ENCODE results near the gene CELSR1. TPM values are rescaled to one million over a fixed set of nuclear protein-coding genes. Genes with fewer than 3 reads are reported as not detected.

CELSR1 gene
- total and polyA plus RNA-seq, 2 of the 13 experiments (the other 11 are each of a cell fraction or from before 2014, with no cell fraction given), result 0.78 to 1.8 TPM

DNA sequence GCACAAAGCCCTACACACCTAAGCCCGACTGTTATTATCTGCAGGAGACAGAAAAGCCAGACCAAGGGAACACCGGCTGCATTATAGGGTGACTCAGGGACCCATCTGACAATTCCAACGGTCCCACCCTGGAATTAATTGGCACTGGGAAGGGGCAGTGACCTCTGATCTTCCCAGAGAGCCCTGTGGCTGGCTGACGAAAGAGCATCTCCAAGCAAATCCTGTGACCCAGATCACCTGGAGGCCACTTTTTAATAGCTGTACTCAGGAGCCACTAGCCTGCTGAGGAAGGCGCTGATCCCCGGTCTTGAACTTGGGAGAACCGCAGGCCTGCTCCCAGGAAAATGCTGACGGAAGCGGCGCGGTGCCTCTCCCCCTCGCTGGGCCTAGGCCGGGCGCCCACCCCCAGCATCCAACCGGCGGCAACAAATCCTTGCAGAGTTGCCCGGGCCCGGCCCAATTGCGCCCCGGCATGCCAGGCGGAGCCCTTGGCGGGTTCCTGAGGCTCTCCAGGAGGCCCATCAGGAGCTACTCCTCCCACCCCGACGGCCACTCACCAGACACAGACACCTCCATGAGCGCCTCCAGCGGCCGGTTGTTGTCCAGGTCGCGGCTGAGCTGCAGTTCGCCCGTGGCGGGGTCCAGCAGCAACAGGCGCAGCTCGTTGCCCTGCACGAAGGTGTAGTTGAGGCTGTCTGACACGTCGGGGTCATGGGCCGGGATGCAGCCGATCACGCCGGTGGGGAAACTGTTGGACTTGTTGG, 4.2 kb downstream of the CELSR1 start:
- H3K79me2 ChIP-seq (ENCODE audit: insufficient read depth, low read length), result no peaks in the 10 kb centered on the region
- no peaks in the 10 kb centered on the region for H3K36me3 ChIP-seq (replicated peaks in 1 of 2; ENCODE audit: control insufficient read depth in 1 of 2, insufficient read depth in 2 of 2, low read length in 2 of 2)
- peaks cover 7% of the 10 kb centered on the region for H3K4me1 ChIP-seq (ENCODE audit: insufficient read depth, low read length)
- H3K27me3 ChIP-seq (ENCODE audit: control insufficient read depth in 1 of 2, insufficient read depth in 2 of 2, low read length in 2 of 2), result peaks cover 3 to 18% of the 10 kb centered on the region in 2 experiments
- H3K27ac ChIP-seq (ENCODE audit: extremely low read length, insufficient read depth, low read length), result no peak overlapping the region
- H3K9me3 ChIP-seq (ENCODE audit: low read length), result no peaks in the 10 kb centered on the region
- CTCF ChIA-PET (ENCODE audit: low intra/inter-chr PET ratio, low total read pairs), result no interaction called here
- intact Hi-C loops (cut with micrococcal nuclease; ENCODE audit: unreplicated experiment), result no loop called here
- no peaks in the 10 kb centered on the region for H4K20me1 ChIP-seq (ENCODE audit: insufficient read depth, low read length)
- H2AFZ ChIP-seq (ENCODE audit: low read length), result no peak overlapping the region
- FAIRE-seq (no peak), ATAC-seq (peak; percentile 25; the same call in 1 of the 3 replicates), DNase-seq (ENCODE audit: low spot score) (no peak)
- H3K4me3 ChIP-seq (replicated peaks in 1 of 3; ENCODE audit: insufficient read depth in 1 of 3, low read depth in 2 of 3, low read length in 3 of 3), result no peak overlapping the region
- no peak overlapping the region for H3K9ac ChIP-seq (ENCODE audit: insufficient read depth, low read depth, low read length)
- BruUV-seq (replicated peaks), result no TSS peak
- TF ChIP-seq BRD4 (CRISPR knock-in tag; IDR thresholded peaks at IDR 0.05), result no peak
- TF ChIP-seq, protein P1, sequence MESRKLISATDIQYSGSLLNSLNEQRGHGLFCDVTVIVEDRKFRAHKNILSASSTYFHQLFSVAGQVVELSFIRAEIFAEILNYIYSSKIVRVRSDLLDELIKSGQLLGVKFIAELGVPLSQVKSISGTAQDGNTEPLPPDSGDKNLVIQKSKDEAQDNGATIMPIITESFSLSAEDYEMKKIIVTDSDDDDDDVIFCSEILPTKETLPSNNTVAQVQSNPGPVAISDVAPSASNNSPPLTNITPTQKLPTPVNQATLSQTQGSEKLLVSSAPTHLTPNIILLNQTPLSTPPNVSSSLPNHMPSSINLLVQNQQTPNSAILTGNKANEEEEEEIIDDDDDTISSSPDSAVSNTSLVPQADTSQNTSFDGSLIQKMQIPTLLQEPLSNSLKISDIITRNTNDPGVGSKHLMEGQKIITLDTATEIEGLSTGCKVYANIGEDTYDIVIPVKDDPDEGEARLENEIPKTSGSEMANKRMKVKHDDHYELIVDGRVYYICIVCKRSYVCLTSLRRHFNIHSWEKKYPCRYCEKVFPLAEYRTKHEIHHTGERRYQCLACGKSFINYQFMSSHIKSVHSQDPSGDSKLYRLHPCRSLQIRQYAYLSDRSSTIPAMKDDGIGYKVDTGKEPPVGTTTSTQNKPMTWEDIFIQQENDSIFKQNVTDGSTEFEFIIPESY (CRISPR knock-in tag; IDR thresholded peaks at IDR 0.05), result peak; percentile 94
- no peak overlapping the region for H3K4me2 ChIP-seq (ENCODE audit: low read depth, low read length)
- POLR2A ChIA-PET, result no interaction called here
- in situ Hi-C loops (cut with HindIII; ENCODE audit: extremely low pct_ligation_motif_present, low pct_unique_long_range_greater_than_20kb), result loop anchor here (25.0 kb wide), 1 partner anchor 396 kb away; no protein-coding TSS in a partner anchor
- 34% methylated on average over 17 of the region's 41 CpGs for whole genome bisulfite sequencing (ENCODE audit: low lambda C conversion rate)

DNA sequence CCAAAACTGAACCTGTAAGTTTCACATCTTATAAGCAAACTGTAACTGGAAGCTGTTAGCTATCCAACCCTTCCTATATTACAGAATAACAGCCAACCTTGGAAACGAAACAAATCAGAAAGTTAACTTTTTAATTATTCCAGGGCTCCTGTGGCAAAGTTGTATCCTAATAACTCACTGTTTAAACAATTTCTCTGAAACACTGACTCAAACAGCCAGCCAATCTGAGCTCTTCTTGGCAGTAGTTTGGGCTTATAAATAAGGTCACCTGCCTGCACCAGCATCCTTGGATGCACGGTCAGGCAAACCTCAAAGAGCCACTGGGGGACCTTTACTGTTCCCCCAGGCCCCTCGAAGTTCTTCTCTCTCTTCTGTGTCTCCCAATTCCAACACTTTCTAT, 5.0 kb downstream of the CELSR1 start:
- H3K4me3 ChIP-seq (replicated peaks in 1 of 3; ENCODE audit: insufficient read depth in 1 of 3, low read depth in 2 of 3, low read length in 3 of 3), result no peak overlapping the region
- no peaks in the 10 kb centered on the region for H3K79me2 ChIP-seq (ENCODE audit: insufficient read depth, low read length)
- in situ Hi-C loops (cut with HindIII; ENCODE audit: extremely low pct_ligation_motif_present, low pct_unique_long_range_greater_than_20kb), result loop anchor here (25.0 kb wide), 1 partner anchor 395 kb away; no protein-coding TSS in a partner anchor
- H3K27ac ChIP-seq (ENCODE audit: extremely low read length, insufficient read depth, low read length), result no peak overlapping the region
- no peaks in the 10 kb centered on the region for H3K36me3 ChIP-seq (replicated peaks in 1 of 2; ENCODE audit: control insufficient read depth in 1 of 2, insufficient read depth in 2 of 2, low read length in 2 of 2)
- ChIA-PET POLR2A (no interaction called here), CTCF (ENCODE audit: low intra/inter-chr PET ratio, low total read pairs) (no interaction called here)
- 2% methylated on average over 3 of the region's 3 CpGs for WGBS (ENCODE audit: low lambda C conversion rate)
- H3K9me3 ChIP-seq (ENCODE audit: low read length), result no peaks in the 10 kb centered on the region
- ATAC-seq (no peak), FAIRE-seq (no peak), DNase-seq (ENCODE audit: low spot score) (no peak)
- peaks cover 12% of the 10 kb centered on the region for H3K4me1 ChIP-seq (ENCODE audit: insufficient read depth, low read length)
- no peak overlapping the region for H3K4me2 ChIP-seq (ENCODE audit: low read depth, low read length)
- intact Hi-C loops (cut with micrococcal nuclease; ENCODE audit: unreplicated experiment), result no loop called here
- peaks cover 1 to 12% of the 10 kb centered on the region in 2 experiments; a peak in 4 of 5 replicates for H3K27me3 ChIP-seq (ENCODE audit: control insufficient read depth in 1 of 2, insufficient read depth in 2 of 2, low read length in 2 of 2)
- H4K20me1 ChIP-seq (ENCODE audit: insufficient read depth, low read length), result no peaks in the 10 kb centered on the region
- no TSS peak for BruUV-seq (replicated peaks)
- no peak overlapping the region for H2AFZ ChIP-seq (ENCODE audit: low read length)
- no peak overlapping the region for H3K9ac ChIP-seq (ENCODE audit: insufficient read depth, low read depth, low read length)
- TF ChIP-seq SSRP1 (CRISPR knock-in tag; IDR thresholded peaks at IDR 0.05) (no peak), KLF16 (CRISPR knock-in tag; IDR thresholded peaks at IDR 0.05) (no peak), ZNF296 (CRISPR knock-in tag; conservative IDR thresholded peaks at IDR 0.05) (no peak), MED8 (CRISPR knock-in tag; IDR thresholded peaks at IDR 0.05; ENCODE audit: insufficient replicate concordance) (no peak), ZNF20 (CRISPR knock-in tag; IDR thresholded peaks at IDR 0.05) (no peak), ZNF44 (CRISPR knock-in tag; IDR thresholded peaks at IDR 0.05) (no peak), ZNF557 (CRISPR knock-in tag; IDR thresholded peaks at IDR 0.05) (no peak), GPN1 (CRISPR knock-in tag; IDR thresholded peaks at IDR 0.05; ENCODE audit: borderline replicate concordance) (no peak), ZNF484 (CRISPR knock-in tag; IDR thresholded peaks at IDR 0.05; ENCODE audit: borderline replicate concordance, low read depth) (no peak)
- TF ChIP-seq, protein P2, sequence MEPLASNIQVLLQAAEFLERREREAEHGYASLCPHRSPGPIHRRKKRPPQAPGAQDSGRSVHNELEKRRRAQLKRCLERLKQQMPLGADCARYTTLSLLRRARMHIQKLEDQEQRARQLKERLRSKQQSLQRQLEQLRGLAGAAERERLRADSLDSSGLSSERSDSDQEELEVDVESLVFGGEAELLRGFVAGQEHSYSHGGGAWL (CRISPR knock-in tag; IDR thresholded peaks at IDR 0.05), result no peak
- TF ChIP-seq, protein P3, sequence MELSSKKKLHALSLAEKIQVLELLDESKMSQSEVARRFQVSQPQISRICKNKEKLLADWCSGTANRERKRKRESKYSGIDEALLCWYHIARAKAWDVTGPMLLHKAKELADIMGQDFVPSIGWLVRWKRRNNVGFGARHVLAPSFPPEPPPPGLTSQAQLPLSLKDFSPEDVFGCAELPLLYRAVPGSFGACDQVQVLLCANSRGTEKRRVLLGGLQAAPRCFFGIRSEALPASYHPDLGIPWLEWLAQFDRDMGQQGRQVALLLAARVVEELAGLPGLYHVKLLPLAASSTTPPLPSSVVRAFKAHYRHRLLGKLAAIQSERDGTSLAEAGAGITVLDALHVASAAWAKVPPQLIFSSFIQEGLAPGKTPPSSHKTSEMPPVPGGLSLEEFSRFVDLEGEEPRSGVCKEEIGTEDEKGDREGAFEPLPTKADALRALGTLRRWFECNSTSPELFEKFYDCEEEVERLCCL (CRISPR knock-in tag; IDR thresholded peaks at IDR 0.05; ENCODE audit: borderline replicate concordance), result no peak
- TF ChIP-seq, protein P4, sequence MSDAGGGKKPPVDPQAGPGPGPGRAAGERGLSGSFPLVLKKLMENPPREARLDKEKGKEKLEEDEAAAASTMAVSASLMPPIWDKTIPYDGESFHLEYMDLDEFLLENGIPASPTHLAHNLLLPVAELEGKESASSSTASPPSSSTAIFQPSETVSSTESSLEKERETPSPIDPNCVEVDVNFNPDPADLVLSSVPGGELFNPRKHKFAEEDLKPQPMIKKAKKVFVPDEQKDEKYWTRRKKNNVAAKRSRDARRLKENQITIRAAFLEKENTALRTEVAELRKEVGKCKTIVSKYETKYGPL (CRISPR knock-in tag; IDR thresholded peaks at IDR 0.05), result no peak
